ENCODE measurements around the gene LRFN3.

DNA sequence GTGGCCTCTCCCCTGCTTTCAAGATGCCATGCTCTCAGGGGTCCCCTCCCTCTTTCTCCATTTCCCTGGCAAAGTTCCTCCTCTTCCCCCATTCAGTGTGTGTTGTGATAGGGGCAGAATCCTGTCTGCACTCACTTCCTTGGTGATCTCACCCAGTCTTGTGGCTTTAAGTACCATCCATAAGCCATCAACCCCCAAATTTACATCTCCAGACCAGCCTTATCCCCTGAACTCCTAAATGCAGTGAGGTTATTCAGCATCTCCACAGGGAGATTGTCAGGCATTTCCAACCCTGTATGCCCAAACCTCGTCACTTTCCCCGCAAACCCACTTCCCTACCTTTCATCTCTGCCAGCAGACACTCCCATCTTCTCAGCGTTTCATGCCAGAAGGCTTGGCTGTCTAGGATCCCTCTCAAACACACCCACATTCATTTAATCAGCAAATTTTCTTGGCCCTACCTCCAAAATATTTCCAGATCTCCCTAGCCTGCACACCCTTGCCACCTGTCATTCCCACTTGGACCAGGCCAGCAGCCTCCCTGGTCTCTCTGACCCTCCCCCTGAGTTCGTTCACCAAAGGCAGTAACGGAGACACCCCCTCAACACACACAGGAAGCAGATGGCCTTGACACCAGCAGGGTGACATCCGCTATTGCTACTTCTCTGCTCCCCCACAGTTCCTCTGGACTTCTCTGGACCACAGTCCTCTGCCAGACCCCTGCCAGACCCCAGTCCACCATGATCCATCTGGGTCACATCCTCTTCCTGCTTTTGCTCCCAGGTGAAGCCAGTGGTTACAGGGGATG lies 34.1 kb upstream of the LRFN3 start, which contains the start of gene HCST:
- TF ChIP-seq, protein P1, sequence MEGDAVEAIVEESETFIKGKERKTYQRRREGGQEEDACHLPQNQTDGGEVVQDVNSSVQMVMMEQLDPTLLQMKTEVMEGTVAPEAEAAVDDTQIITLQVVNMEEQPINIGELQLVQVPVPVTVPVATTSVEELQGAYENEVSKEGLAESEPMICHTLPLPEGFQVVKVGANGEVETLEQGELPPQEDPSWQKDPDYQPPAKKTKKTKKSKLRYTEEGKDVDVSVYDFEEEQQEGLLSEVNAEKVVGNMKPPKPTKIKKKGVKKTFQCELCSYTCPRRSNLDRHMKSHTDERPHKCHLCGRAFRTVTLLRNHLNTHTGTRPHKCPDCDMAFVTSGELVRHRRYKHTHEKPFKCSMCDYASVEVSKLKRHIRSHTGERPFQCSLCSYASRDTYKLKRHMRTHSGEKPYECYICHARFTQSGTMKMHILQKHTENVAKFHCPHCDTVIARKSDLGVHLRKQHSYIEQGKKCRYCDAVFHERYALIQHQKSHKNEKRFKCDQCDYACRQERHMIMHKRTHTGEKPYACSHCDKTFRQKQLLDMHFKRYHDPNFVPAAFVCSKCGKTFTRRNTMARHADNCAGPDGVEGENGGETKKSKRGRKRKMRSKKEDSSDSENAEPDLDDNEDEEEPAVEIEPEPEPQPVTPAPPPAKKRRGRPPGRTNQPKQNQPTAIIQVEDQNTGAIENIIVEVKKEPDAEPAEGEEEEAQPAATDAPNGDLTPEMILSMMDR (IDR thresholded peaks at IDR 0.05; ENCODE audit: insufficient read depth, low read depth, low read length), result no peak
- no peak for TF ChIP-seq EZH2 (IDR thresholded peaks at IDR 0.05; ENCODE audit: insufficient read depth, low read length)

Data from astrocyte (in vitro differentiated cells and primary cell).